ENCODE results near the gene NDUFS8. TPM values are rescaled to one million over a fixed set of nuclear protein-coding genes. Genes with fewer than 3 reads are reported as not detected.

The NDUFS8 gene
- total and polyA plus RNA-seq, 2 of the 13 experiments (the other 11 are each of a cell fraction or from before 2014, with no cell fraction given) = 96.7 to 158 TPM

DNA sequence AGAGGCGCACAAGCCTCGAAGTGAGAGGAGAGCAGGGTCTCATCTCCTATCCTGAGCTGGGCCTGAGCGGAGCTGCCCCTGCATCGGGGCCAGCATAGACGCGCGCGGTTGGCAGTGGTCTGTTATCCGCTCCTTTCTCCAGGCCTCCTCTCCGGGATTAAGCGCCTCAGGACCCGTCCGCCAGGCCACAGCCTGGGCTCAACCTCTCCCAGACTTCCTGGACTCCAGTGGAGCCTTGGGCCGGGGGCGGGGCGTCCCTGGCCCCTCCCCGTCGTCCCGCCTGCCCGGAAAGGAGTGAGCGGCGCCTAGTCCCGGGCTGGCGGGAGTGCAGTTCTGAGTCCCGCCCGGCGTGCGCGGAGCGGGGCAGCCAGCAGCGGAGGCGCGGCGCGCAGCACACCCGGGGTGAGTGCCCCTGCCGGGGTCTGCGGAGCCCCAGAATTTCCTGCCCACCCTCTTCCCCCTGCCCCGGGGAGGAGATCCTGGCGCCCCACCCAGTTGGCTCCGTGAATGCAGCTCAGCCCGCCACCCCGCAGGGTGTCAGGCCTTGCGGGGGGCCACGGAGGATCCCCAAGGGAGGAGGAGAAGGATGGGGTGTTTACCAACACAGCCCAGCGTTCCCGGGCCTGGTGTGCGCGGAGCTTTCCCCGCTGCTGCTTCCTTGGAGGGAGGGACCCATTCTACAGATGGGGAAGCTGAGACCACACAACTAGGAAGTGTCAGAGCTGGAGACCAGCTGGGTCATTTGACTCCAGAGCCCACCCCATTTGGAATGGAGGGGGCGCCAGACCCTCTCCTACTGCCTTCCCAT lies 8.4 kb downstream of the NDUFS8 start, which contains the start of gene TCIRG1 (continued):
- TF ChIP-seq RBAK (CRISPR knock-in tag; IDR thresholded peaks at IDR 0.05) (no peak), ZNF121 (CRISPR knock-in tag; IDR thresholded peaks at IDR 0.05) (0 out of 2 replicates have a peak, but pooled peaks have one; percentile 12), ARNTL (CRISPR knock-in tag; IDR thresholded peaks at IDR 0.05) (no peak), KAT2B (IDR thresholded peaks at IDR 0.05; ENCODE audit: borderline replicate concordance, low read depth, low read length) (no peak), SUZ12 (IDR thresholded peaks at IDR 0.05; ENCODE audit: low read depth, low read length) (no peak), NR2F1 (CRISPR knock-in tag; IDR thresholded peaks at IDR 0.05) (no peak), PAX8 (CRISPR knock-in tag; IDR thresholded peaks at IDR 0.05; ENCODE audit: borderline replicate concordance) (no peak), MXD4 (CRISPR knock-in tag; IDR thresholded peaks at IDR 0.05) (no peak), CBX2 (IDR thresholded peaks at IDR 0.05; ENCODE audit: low read depth, low read length) (no peak), CBX2 (CRISPR knock-in tag; IDR thresholded peaks at IDR 0.05; ENCODE audit: low read depth) (no peak), CENPX (CRISPR knock-in tag; IDR thresholded peaks at IDR 0.05) (no peak), ZNF724P (CRISPR knock-in tag; IDR thresholded peaks at IDR 0.05; ENCODE audit: borderline replicate concordance) (no peak), ZNF496 (CRISPR knock-in tag; IDR thresholded peaks at IDR 0.05; ENCODE audit: insufficient replicate concordance) (no peak), IKZF4 (CRISPR knock-in tag; IDR thresholded peaks at IDR 0.05; ENCODE audit: borderline replicate concordance, low read depth, not compliant biosample characterization) (no peak), ARNT (IDR thresholded peaks at IDR 0.05) (no peak), NFIC (IDR thresholded peaks at IDR 0.05; ENCODE audit: low read length) (no peak), ATF7-NPFF (CRISPR knock-in tag; IDR thresholded peaks at IDR 0.05; ENCODE audit: low read depth) (peak; percentile 26; the same call in 1 of the 2 replicates), ZFX (CRISPR knock-in tag; IDR thresholded peaks at IDR 0.05; ENCODE audit: low read depth) (peak; percentile 65), ZNF205 (CRISPR knock-in tag; IDR thresholded peaks at IDR 0.05) (no peak), RBM22 (optimal IDR thresholded peaks at IDR 0.05; ENCODE audit: low read length) (no peak)
- TF ChIP-seq, protein P1, sequence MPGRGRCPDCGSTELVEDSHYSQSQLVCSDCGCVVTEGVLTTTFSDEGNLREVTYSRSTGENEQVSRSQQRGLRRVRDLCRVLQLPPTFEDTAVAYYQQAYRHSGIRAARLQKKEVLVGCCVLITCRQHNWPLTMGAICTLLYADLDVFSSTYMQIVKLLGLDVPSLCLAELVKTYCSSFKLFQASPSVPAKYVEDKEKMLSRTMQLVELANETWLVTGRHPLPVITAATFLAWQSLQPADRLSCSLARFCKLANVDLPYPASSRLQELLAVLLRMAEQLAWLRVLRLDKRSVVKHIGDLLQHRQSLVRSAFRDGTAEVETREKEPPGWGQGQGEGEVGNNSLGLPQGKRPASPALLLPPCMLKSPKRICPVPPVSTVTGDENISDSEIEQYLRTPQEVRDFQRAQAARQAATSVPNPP (CRISPR knock-in tag; IDR thresholded peaks at IDR 0.05) = no peak
- TF ChIP-seq, protein P2, sequence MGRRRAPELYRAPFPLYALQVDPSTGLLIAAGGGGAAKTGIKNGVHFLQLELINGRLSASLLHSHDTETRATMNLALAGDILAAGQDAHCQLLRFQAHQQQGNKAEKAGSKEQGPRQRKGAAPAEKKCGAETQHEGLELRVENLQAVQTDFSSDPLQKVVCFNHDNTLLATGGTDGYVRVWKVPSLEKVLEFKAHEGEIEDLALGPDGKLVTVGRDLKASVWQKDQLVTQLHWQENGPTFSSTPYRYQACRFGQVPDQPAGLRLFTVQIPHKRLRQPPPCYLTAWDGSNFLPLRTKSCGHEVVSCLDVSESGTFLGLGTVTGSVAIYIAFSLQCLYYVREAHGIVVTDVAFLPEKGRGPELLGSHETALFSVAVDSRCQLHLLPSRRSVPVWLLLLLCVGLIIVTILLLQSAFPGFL (CRISPR knock-in tag; IDR thresholded peaks at IDR 0.05) = no peak
- TF ChIP-seq, protein P3, sequence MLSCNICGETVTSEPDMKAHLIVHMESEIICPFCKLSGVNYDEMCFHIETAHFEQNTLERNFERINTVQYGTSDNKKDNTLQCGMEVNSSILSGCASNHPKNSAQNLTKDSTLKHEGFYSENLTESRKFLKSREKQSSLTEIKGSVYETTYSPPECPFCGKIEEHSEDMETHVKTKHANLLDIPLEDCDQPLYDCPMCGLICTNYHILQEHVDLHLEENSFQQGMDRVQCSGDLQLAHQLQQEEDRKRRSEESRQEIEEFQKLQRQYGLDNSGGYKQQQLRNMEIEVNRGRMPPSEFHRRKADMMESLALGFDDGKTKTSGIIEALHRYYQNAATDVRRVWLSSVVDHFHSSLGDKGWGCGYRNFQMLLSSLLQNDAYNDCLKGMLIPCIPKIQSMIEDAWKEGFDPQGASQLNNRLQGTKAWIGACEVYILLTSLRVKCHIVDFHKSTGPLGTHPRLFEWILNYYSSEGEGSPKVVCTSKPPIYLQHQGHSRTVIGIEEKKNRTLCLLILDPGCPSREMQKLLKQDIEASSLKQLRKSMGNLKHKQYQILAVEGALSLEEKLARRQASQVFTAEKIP (CRISPR knock-in tag; IDR thresholded peaks at IDR 0.05; ENCODE audit: borderline replicate concordance) = no peak
- TF ChIP-seq, protein P4, sequence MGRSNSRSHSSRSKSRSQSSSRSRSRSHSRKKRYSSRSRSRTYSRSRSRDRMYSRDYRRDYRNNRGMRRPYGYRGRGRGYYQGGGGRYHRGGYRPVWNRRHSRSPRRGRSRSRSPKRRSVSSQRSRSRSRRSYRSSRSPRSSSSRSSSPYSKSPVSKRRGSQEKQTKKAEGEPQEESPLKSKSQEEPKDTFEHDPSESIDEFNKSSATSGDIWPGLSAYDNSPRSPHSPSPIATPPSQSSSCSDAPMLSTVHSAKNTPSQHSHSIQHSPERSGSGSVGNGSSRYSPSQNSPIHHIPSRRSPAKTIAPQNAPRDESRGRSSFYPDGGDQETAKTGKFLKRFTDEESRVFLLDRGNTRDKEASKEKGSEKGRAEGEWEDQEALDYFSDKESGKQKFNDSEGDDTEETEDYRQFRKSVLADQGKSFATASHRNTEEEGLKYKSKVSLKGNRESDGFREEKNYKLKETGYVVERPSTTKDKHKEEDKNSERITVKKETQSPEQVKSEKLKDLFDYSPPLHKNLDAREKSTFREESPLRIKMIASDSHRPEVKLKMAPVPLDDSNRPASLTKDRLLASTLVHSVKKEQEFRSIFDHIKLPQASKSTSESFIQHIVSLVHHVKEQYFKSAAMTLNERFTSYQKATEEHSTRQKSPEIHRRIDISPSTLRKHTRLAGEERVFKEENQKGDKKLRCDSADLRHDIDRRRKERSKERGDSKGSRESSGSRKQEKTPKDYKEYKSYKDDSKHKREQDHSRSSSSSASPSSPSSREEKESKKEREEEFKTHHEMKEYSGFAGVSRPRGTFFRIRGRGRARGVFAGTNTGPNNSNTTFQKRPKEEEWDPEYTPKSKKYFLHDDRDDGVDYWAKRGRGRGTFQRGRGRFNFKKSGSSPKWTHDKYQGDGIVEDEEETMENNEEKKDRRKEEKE (IDR thresholded peaks at IDR 0.05) = no peak
